ENCODE measurements around the gene UBE2L3.

DNA sequence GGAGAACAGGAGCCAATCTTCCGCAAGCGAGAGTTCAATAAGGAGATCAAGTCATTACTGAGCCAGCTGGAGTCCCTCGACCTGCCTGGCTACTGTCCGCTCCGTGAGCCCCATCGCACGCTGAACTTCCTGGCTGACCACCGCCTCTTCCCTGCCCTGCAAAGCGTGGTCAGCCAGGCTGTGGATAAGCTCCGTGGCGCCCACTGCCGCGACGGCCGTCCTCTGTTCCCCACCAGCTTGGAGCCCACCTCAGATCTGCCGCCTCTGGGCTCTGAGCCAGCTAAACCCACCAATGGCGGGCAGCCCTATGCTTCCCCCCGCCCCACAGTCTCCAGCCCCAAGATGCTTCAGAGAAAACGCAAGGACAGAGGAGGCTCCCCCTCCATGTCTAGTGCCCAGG is 67.3 kb downstream of the UBE2L3 start:
- TF ChIP-seq GATA3 (IDR thresholded peaks at IDR 0.05; ENCODE audit: low read depth, low read length) (no peak), GATA2 (IDR thresholded peaks at IDR 0.05; ENCODE audit: low read depth, low read length) (no peak)

Measured in SH-SY5Y (cell line).